Skeletal muscle satellite cell (primary cell): ENCODE results near the gene CD55.

Experiments
- H3K27me3 ChIP-seq: 2 replicates; pipeline ENCODE4 v1.7.0; 2013; ENCODE audit warnings: low read length; ENCODE audit not compliant: control insufficient read depth, insufficient read depth
- H3K36me3 ChIP-seq: 2 replicates; pipeline ENCODE4 v1.7.0; 2013; ENCODE audit warnings: mild to moderate bottlenecking, control low read depth, low read length; ENCODE audit not compliant: insufficient read depth
- H3K4me1 ChIP-seq: 2 replicates; pipeline ENCODE4 v1.7.0; 2013; ENCODE audit warnings: low read length; ENCODE audit not compliant: control insufficient read depth, insufficient read depth
- H3K4me2 ChIP-seq: 2 replicates; pipeline ENCODE4 v1.7.0; 2013; ENCODE audit warnings: mild to moderate bottlenecking, low read length
- H3K4me3 ChIP-seq: 2 replicates; pipeline ENCODE4 v1.7.0; 2013; ENCODE audit warnings: low read length
- H3K9ac ChIP-seq: 2 replicates; pipeline ENCODE4 v1.7.0; 2013; ENCODE audit warnings: mild to moderate bottlenecking, low read depth, low read length, moderate library complexity
- H3K9me3 ChIP-seq: replicated peaks from 2 replicates; pipeline ENCODE4 v1.7.0; 2013; ENCODE audit warnings: mild to moderate bottlenecking, control low read depth, low read length

The CD55 gene

DNA sequence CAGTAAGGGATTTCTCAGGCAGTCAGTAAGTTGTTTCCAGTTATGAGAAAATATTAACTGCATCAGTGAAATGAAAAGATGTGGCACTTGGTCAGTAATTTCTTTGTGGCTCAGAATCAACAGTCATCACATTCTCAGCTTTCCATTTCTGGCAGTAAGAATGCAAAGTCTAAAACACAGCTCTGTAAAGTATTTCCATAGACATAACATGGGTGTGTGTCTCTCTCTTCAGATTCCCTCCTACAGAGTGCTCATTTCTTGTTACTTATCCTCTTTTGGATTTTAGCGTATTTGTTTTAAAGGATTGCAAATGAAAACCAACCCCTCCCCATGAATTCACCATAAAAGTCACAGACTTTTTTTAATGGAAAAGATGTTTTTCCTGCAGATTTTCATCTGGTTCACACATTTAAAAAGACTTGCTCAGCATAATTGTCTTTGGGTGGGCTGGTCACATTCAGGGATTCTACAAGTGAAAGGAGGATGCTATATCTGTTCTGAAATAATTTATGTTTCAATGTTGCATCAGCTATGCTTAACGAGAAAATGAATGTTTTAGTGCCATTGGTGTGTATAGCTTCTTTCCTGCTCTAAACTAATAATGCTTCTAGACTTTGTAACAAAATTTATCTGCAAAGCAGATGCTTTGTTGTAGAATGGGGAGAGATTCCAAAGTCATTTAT is 34.6 kb upstream of the CD55 start:
- H3K9ac ChIP-seq, result no peak overlapping the region
- peaks cover 15% of the 10 kb centered on the region for H3K4me1 ChIP-seq
- H3K4me2 ChIP-seq, result no peak overlapping the region
- no peak overlapping the region for H3K4me3 ChIP-seq
- peaks cover 18% of the 10 kb centered on the region for H3K27me3 ChIP-seq
- no peaks in the 10 kb centered on the region for H3K9me3 ChIP-seq
- H3K36me3 ChIP-seq, result no peaks in the 10 kb centered on the region

DNA sequence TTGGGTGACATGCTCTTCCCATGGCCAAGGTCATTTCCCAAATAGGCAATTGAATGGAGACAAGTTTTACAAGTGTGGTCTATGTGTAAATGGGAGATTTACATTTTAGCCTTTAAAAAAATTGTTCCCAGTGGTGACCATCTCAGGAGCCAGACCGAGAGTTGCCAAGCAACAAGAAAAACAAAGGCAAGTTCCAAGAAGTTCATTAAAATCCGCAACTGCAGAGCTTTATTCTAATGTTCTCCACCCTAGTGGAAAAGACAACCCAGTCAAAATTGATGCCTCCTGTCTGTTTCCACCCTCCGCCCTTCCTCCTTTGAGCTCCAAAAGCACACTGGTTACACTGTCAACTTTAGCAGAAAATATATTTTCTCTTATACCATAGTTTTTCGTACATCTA is 33.2 kb upstream of the CD55 start:
- Histone ChIP-seq H3K36me3 (no peaks in the 10 kb centered on the region), H3K27me3 (peaks cover 18% of the 10 kb centered on the region), H3K4me1 (peaks cover 1% of the 10 kb centered on the region), H3K9ac (no peak overlapping the region), H3K9me3 (no peaks in the 10 kb centered on the region), H3K4me2 (no peak overlapping the region), H3K4me3 (no peak overlapping the region)

DNA sequence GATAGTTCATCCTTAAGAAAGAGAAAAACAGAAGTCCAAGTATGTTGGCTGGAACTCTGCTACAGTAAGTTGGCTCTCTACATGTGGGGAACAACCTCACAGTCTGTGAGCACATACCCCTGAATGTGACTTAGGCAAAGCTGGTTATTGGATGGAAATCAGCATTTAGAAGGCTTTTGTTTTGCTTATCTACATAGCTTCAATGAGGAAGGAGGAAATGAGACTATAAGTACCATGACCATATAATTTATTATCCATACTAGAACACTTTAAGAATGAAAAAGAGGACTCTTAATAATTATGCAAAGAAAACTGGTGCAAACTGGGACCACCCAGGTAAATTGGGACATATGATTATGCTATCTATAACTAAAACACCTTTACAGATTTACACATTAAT is 31.7 kb upstream of the CD55 start:
- H3K9ac ChIP-seq, result no peak overlapping the region
- peaks cover 18% of the 10 kb centered on the region for H3K27me3 ChIP-seq
- no peaks in the 10 kb centered on the region for H3K4me1 ChIP-seq
- H3K9me3 ChIP-seq, result no peaks in the 10 kb centered on the region
- H3K36me3 ChIP-seq, result no peaks in the 10 kb centered on the region
- H3K4me2 ChIP-seq, result no peak overlapping the region
- H3K4me3 ChIP-seq, result no peak overlapping the region

DNA sequence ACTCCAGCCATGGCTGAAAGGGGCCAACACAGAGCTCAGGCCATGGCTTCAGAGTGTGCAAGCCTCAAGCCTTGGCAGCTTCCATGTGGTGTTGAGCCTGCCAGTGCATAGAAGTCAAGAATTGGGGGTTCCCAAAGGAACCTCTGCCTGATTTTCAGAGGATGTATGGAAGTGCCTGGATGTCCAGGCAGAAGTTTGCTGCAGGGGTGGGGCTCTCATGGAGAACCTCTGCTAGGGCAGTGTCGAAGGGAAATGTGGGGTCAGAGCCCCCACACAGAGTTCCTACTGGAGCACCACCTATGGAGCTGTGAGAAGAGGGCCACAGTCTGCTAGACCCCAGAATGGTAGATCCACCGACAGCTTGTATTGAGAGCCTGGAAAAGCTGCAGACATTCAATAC is 29.8 kb upstream of the CD55 start:
- Histone ChIP-seq H3K4me3 (no peak overlapping the region), H3K36me3 (no peaks in the 10 kb centered on the region), H3K9ac (no peak overlapping the region), H3K4me2 (no peak overlapping the region), H3K27me3 (peaks cover 18% of the 10 kb centered on the region), H3K4me1 (no peaks in the 10 kb centered on the region), H3K9me3 (no peaks in the 10 kb centered on the region)

DNA sequence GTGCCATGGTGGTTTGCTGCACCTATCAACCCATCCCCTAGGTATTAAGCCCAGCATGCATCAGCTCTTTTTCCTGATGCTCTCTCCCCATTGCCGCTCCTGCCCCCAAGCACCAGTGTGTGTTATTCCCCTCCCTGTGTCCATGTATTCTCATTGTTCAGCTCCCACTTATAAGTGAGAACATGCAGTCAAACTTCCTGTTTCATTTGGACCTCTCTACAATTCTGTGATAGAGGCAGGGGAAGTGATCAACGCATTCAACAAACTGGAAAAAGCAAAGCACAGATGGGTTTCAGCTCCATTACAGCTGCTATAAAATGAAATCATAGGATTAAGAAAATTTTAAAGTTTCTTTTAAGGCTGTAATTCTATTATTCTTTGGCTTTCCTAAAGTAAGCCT is 23.3 kb upstream of the CD55 start:
- Histone ChIP-seq H3K9ac (no peak overlapping the region), H3K27me3 (no peaks in the 10 kb centered on the region), H3K36me3 (no peaks in the 10 kb centered on the region), H3K4me2 (no peak overlapping the region), H3K4me1 (no peaks in the 10 kb centered on the region), H3K9me3 (no peaks in the 10 kb centered on the region), H3K4me3 (no peak overlapping the region)

DNA sequence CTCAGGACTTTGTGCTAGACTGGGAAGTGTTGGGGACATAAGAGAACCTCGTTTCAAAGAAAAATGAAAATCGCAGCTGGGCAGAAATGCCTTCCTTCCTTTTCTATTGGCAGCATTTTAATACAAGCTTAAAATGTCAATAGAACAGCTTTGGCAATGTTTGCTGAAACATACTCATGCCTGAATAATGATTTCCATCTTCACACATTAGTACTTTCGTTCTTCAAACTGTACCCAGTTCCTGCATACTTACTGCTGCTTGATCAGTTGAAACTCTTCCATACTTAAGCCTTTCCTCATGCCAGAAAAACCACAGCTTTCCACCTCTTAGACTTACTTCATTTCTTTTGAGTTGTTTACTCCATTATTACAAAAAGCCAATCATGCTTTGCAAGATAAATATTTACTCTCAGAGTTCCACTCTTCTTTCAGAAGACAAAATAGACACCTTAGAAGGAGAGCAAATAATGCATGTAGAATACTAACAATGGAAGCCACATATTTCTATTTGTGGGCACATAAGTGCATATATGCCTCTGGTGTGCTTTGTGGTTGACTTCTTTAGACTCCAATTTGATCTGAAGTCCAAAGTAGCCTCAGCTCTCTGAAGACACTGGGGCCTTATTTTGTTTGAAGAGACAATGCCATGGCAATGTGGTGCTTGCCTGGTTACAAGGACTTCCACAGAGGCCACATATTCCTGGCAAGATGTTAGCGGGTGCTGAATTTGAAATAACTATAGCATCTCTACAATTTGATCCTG is 22.7 kb upstream of the CD55 start:
- no peaks in the 10 kb centered on the region for H3K27me3 ChIP-seq
- no peak overlapping the region for H3K9ac ChIP-seq
- H3K36me3 ChIP-seq, result no peaks in the 10 kb centered on the region
- H3K9me3 ChIP-seq, result no peaks in the 10 kb centered on the region
- H3K4me1 ChIP-seq, result no peaks in the 10 kb centered on the region
- H3K4me3 ChIP-seq, result no peak overlapping the region
- H3K4me2 ChIP-seq, result no peak overlapping the region

DNA sequence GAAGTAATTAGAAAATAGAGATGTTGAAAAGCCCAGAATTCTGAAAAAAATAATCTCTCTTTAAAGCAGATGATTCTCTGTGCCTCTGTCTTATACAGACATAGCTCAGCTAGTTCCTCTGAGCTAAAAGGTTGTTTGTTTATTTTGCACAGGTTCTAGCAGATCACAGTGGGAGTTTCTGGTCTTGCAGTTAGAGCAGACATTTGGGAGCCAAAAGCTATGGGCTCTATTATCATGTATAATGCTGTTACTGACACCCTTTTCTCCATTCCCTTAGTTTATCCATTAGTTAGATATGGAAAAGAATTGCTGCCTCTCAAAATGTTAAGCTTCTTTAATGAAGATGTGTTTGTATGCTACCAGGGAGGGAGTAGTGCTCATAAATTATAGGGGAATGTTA is 20.5 kb upstream of the CD55 start:
- Histone ChIP-seq H3K9me3 (no peaks in the 10 kb centered on the region), H3K9ac (no peak overlapping the region), H3K4me3 (no peak overlapping the region), H3K4me2 (no peak overlapping the region), H3K4me1 (peaks cover 7% of the 10 kb centered on the region), H3K36me3 (no peaks in the 10 kb centered on the region), H3K27me3 (no peaks in the 10 kb centered on the region)

DNA sequence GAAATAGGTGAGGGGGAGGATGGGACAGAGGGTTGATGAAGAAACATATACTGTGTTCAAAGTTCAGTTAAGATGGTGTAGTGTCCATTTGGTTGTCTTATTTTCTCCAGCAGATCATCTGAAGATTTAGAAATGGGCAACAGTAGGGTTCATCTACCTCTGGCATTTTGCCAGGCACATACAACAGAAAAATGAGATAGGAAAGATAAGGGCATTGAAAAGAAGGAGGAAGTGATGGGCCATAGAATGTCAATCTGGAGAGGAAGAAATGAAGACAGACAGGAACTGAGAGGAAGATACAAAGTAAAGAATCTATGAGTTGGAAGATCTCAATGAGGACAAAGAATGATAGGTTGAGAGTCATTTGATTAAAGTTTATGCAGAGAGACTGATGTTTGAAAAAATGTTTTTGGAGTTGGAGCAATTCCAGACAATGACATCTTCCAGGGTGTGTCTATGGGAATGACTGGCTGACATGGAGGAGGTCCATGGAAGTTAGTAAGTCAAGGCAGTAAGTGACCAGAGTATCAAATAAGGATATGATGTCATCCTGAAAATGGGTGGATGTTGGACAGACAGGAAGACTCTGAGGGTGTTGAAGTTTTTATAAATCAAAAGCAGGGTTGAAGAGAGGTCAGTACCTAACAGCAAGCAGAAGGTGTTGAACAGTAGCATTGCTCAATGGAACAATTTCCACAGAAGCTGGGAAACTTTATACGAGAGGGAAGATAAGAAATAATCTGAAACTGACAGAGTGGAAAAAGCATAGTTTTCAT is 18.7 kb upstream of the CD55 start:
- H3K9ac ChIP-seq, result no peak overlapping the region
- no peaks in the 10 kb centered on the region for H3K9me3 ChIP-seq

DNA sequence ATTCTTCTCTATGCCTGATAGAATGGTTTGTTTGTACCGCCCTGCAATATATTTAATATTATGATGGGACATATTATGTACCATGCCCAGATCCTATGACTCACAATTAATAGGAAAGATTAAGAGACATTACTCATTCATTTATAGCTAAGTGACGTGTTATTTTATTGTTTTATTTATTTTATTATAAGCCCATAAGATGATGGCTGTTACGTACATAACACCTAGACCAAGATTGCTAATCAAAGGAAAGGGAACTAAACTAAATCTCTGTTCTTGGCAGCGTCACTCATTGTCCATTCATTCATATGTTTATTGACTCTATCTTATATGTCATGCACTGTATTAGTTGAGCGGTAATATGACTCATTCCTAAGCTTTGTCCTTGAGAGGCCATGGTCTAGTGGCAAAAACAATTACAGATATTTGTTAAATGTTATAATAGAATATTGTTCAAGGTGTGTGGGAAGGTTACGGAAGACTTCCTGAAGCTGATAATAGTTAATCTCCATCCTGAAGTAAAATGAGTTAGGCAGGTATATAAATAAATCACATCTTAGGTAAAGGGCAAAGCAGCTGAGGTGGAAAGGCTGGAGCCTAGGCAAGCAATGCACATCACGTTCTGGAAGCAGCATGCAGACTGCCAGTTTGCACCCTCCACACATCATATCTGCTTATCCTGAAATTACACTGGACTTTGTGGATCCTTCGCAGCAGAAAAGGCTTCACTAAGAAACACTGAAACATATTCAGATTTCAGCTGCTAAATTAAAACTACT is 16.6 kb upstream of the CD55 start:
- no peaks in the 10 kb centered on the region for H3K9me3 ChIP-seq
- H3K4me2 ChIP-seq, result no peak overlapping the region
- no peaks in the 10 kb centered on the region for H3K36me3 ChIP-seq
- no peak overlapping the region for H3K9ac ChIP-seq
- H3K4me3 ChIP-seq, result no peak overlapping the region
- H3K4me1 ChIP-seq, result peaks cover 15% of the 10 kb centered on the region
- no peaks in the 10 kb centered on the region for H3K27me3 ChIP-seq

More for the DNA sequence above, 18.7 kb upstream of the CD55 start:
- Histone ChIP-seq H3K4me3 (no peak overlapping the region), H3K4me1 (peaks cover 7% of the 10 kb centered on the region), H3K36me3 (no peaks in the 10 kb centered on the region), H3K27me3 (no peaks in the 10 kb centered on the region), H3K4me2 (no peak overlapping the region)

DNA sequence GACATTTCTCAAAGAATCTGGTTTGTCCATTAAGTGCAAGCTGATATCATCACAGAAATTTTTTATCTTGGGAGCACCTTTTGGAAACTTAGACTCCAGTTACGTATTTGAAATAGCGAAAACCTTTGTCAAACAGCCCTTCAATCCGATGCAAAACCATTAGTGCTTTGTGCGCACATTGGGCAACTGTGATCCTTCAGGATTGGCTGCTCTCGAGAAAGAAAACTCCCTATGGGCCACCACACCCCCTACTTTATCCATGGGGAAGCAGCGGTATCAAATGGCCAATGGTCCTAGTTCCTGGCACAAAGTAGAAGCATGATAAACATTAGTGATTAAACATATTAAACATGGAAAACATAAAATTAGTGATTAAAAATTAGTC is 16.0 kb upstream of the CD55 start:
- H3K4me3 ChIP-seq, result no peak overlapping the region
- H3K27me3 ChIP-seq, result no peaks in the 10 kb centered on the region
- no peak overlapping the region for H3K4me2 ChIP-seq
- H3K36me3 ChIP-seq, result no peaks in the 10 kb centered on the region
- peaks cover 20% of the 10 kb centered on the region for H3K4me1 ChIP-seq
- no peak overlapping the region for H3K9ac ChIP-seq
- no peaks in the 10 kb centered on the region for H3K9me3 ChIP-seq

DNA sequence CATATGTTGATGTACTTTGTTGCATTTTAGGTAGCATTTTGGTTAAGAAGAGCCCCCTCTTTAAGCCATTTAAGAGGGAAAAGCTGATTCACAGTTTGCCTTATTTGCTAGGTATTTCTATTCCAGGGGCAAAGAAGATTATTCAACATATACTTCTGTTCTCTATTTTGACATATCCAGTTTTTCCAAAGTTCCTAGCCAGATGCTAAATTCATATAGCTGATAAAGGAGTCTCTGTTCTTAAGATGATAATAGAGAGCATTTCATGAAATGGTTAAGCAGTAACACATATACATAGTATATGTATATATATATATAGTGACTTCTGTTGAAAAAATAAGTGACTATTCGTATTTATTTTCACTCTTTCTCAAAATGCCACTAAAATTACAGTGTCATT is 15.5 kb upstream of the CD55 start:
- Histone ChIP-seq H3K27me3 (no peaks in the 10 kb centered on the region), H3K4me3 (no peak overlapping the region), H3K36me3 (no peaks in the 10 kb centered on the region), H3K9me3 (no peaks in the 10 kb centered on the region), H3K4me1 (peaks cover 20% of the 10 kb centered on the region), H3K4me2 (no peak overlapping the region), H3K9ac (no peak overlapping the region)
